B cell (primary cell): ENCODE data around the gene MPIG6B. TPM values are rescaled to one million over a fixed set of nuclear protein-coding genes. Genes with fewer than 3 reads are reported as not detected.

Experiments
- ATAC-seq: fragments of 200-7000 bp; cut with Tn5 transposase; one replicate; pipeline ENCODE4 v1.10.0; 2021; ENCODE audit warnings: low read depth, mild to moderate bottlenecking, moderate number of reproducible peaks, moderate library complexity
- CTCF ChIA-PET: fragments of 350-600 bp; sonication (Branson Sonifier 250); formaldehyde crosslinking; loops from one replicate; lab custom pipeline; 2021; ENCODE audit warnings: antibody characterized with exemption, inconsistent platforms; lab: Charles Lee
- POLR2A ChIA-PET: fragments of 350-600 bp; sonication (Branson Sonifier 250); formaldehyde crosslinking; loops from one replicate; lab custom pipeline; 2021; ENCODE audit warnings: antibody characterized with exemption; lab: Charles Lee
- DNase-seq: peaks from one replicate; pipeline ENCODE4 v3.0.0; 2013
- H2AFZ ChIP-seq: 2 replicates; pipeline ENCODE4 v1.6.1; 2012; ENCODE audit warnings: mild to moderate bottlenecking, low read depth, low read length; ENCODE audit not compliant: insufficient read depth, poor library complexity, severe bottlenecking
- H3K27ac ChIP-seq, 2 donors: 1 replicate in 1 of 2; 2 replicates in 1 of 2; pipeline ENCODE4 v1.5.1; 2012 to 2013; ENCODE audit warnings: low read length in 2 of 2, mild to moderate bottlenecking in 2 of 2, moderate library complexity in 1 of 2
- H3K27me3 ChIP-seq, 4 experiments: fragments of 200-600 bp in 1 of 4; sonication (generic) in 1 of 4; replicated peaks in 1 of 4; 1 replicate in 2 of 4; 2 replicates in 2 of 4; pipeline versions ENCODE4 v1.6.1 to v1.7.0; 2013 to 2016; ENCODE audit warnings: low read length in 3 of 4, mild to moderate bottlenecking in 2 of 4, mixed read lengths in 1 of 4, moderate library complexity in 1 of 4; ENCODE audit not compliant: insufficient read depth in 4 of 4, control insufficient read depth in 3 of 4; ENCODE audit errors: control extremely low read depth in 1 of 4
- H3K36me3 ChIP-seq, 2 experiments: replicated peaks in 1 of 2; 1 replicate in 1 of 2; 2 replicates in 1 of 2; pipeline versions ENCODE4 v1.6.1 to v1.7.1; 2013; ENCODE audit warnings: low read length in 1 of 2; ENCODE audit not compliant: insufficient read depth in 2 of 2, control insufficient read depth in 1 of 2; ENCODE audit errors: control extremely low read depth in 1 of 2, extremely low read depth in 1 of 2
- H3K4me1 ChIP-seq, 2 donors: fragments of 200-600 bp in 1 of 2; sonication (generic) in 1 of 2; 1 replicate in 1 of 2; 2 replicates in 1 of 2; pipeline versions ENCODE4 v1.5.1 to v1.6.1; 2013 to 2017; ENCODE audit warnings: low read length in 2 of 2; ENCODE audit not compliant: control insufficient read depth in 2 of 2, insufficient read depth in 2 of 2
- H3K4me2 ChIP-seq: replicated peaks from 2 replicates; pipeline ENCODE3; 2012; ENCODE audit warnings: mild to moderate bottlenecking, low read depth, low read length; ENCODE audit not compliant: poor library complexity, severe bottlenecking
- H3K4me3 ChIP-seq, 5 experiments: fragments of 200-600 bp in 1 of 5; sonication (generic) in 1 of 5; 1 replicate in 3 of 5; 2 replicates in 2 of 5; pipeline versions ENCODE4 v1.5.1 to v1.7.0; 2011 to 2016; ENCODE audit warnings: low read length in 4 of 5, mild to moderate bottlenecking in 4 of 5, low read depth in 2 of 5, control low read depth in 1 of 5, moderate library complexity in 1 of 5; ENCODE audit not compliant: insufficient read depth in 1 of 5; ENCODE audit errors: control extremely low read depth in 1 of 5, extremely low read depth in 1 of 5
- H3K79me2 ChIP-seq: fragments of 200-600 bp; sonication (generic); one replicate; pipeline ENCODE4 v1.6.0; 2016; ENCODE audit warnings: low read length; ENCODE audit not compliant: control insufficient read depth, insufficient read depth
- H3K9ac ChIP-seq: fragments of 200-600 bp; sonication (generic); 2 replicates; pipeline ENCODE4 v1.6.1; 2017; ENCODE audit warnings: mild to moderate bottlenecking, low read length, moderate library complexity
- H3K9me3 ChIP-seq, 3 donors: one replicate each; pipeline versions ENCODE4 v1.6.1 to v1.7.1; 2013; ENCODE audit warnings: low read length in 2 of 3; ENCODE audit not compliant: control insufficient read depth in 2 of 3, insufficient read depth in 1 of 3; ENCODE audit errors: control extremely low read depth in 1 of 3
- H4K20me1 ChIP-seq: 2 replicates; pipeline ENCODE4 v1.6.0; 2012; ENCODE audit warnings: mild to moderate bottlenecking, low read length; ENCODE audit not compliant: insufficient read depth, control insufficient read depth, poor library complexity, severe bottlenecking
- H3K27ac Mint-ChIP-seq: one replicate; pipeline ENCODE4 v1.8.0; 2021; ENCODE audit warnings: mixed read lengths
- H3K27me3 Mint-ChIP-seq: one replicate; pipeline ENCODE4 v1.8.0; 2021; ENCODE audit warnings: mixed read lengths
- H3K4me1 Mint-ChIP-seq: one replicate; pipeline ENCODE4 v1.8.0; 2021; ENCODE audit warnings: mixed read lengths
- H3K4me3 Mint-ChIP-seq: one replicate; pipeline ENCODE4 v1.8.0; 2021; ENCODE audit warnings: mixed read lengths
- H3K9me3 Mint-ChIP-seq: one replicate; pipeline ENCODE4 v1.8.0; 2022; ENCODE audit warnings: mixed read lengths; ENCODE audit not compliant: insufficient read depth
- CTCF ChIP-seq: fragments of 200-600 bp; IDR thresholded peaks from one replicate; pipeline ENCODE4 v1.8.0; 2022; ENCODE audit warnings: antibody characterized with exemption, mild to moderate bottlenecking
- EZH2 ChIP-seq: IDR thresholded peaks from 2 replicates; pipeline ENCODE4 v1.6.1; 2012; ENCODE audit warnings: borderline replicate concordance, low read depth, mild to moderate bottlenecking, moderate library complexity, low read length; ENCODE audit not compliant: insufficient read depth, poor library complexity, severe bottlenecking
- WGBS: methylation state at CpG from one replicate; pipeline ENCODE4 v1.1.5; 2013; ENCODE audit warnings: missing lambda C conversion rate; ENCODE audit not compliant: insufficient coverage; 5-methylcytosine and 5-hydroxymethylcytosine counted together
- intact Hi-C: fragments of 100-400 bp; cut with micrococcal nuclease; formaldehyde crosslinking; loops from one replicate; pipeline ENCODE4 v1.10.0; 2022
- polyA plus RNA-seq: library from polyadenylated mRNA; depleted of rRNA; stranded (reverse); fragments of >200 nt; gene quantifications from 2 replicates; pipeline ENCODE4 v1.2.3, GENCODE V29; 2012
- total RNA-seq, 2 donors: library from RNA; stranded (reverse); fragments of 120-200 nt in 1 of 2; gene quantifications; 1 replicate in 1 of 2; 2 replicates in 1 of 2; pipeline versions ENCODE4 v1.2.3 to v1.2.4, GENCODE V29; 2013 to 2022

The MPIG6B gene
- total and polyA plus RNA-seq, 2 donors (not counting 1 experiment from before 2014, with no cell fraction given): 0.54 to 1.6 TPM

- Histone ChIP-seq H2AFZ (no peak overlapping the region), H3K9me3 (no peaks in the 10 kb centered on the region), H3K27ac (no peak overlapping the region), H3K4me3 (no peak overlapping the region), H3K36me3 (peaks cover 0 to 12% of the 10 kb centered on the region in 2 experiments), H3K4me1 (no peaks in the 10 kb centered on the region), H3K9ac (no peak overlapping the region), H3K79me2 (no peaks in the 10 kb centered on the region), H3K4me2 (no peak overlapping the region), H3K27me3 (no peaks in the 10 kb centered on the region), H4K20me1 (no peaks in the 10 kb centered on the region)
- ATAC-seq: no peak
- H3K27me3 Mint-ChIP-seq: no peaks in the 10 kb centered on the region
- H3K9me3 Mint-ChIP-seq: no peaks in the 10 kb centered on the region
- ChIA-PET POLR2A (no interaction called here), CTCF (interaction anchor here (0.6 to 1.2 kb wide), 2 partner anchors 34 to 1874 kb away, joined by 3 read pairs; no protein-coding TSS in a partner anchor)
- H3K4me1 Mint-ChIP-seq: no peaks in the 10 kb centered on the region
- TF ChIP-seq CTCF (no peak), EZH2 (no peak)
- no peak overlapping the region for H3K27ac Mint-ChIP-seq
- intact Hi-C loops: no loop called here
- H3K4me3 Mint-ChIP-seq: no peak overlapping the region
- DNase-seq: no peak
- WGBS: 83% methylated on average over 1 of the region's 1 CpG
Observed at GRCh38 chr6:31763619-31763940, 40.4 kb downstream of the MPIG6B start.

- no peak overlapping the region for H3K9ac ChIP-seq
- ATAC-seq (no peak), DNase-seq (no peak)
- no peak overlapping the region for H3K4me3 ChIP-seq
- H3K9me3 Mint-ChIP-seq: no peaks in the 10 kb centered on the region
- H3K4me1 ChIP-seq: no peaks in the 10 kb centered on the region
- intact Hi-C loops: no loop called here
- H3K27me3 Mint-ChIP-seq: no peaks in the 10 kb centered on the region
- H3K79me2 ChIP-seq: no peaks in the 10 kb centered on the region
- H3K27me3 ChIP-seq: no peaks in the 10 kb centered on the region
- CTCF ChIA-PET: interaction anchor here (1.2 kb wide), 1 partner anchor 34 kb away, joined by 3 read pairs; no protein-coding TSS in a partner anchor
- H3K4me1 Mint-ChIP-seq: no peaks in the 10 kb centered on the region
- no peak overlapping the region for H3K4me2 ChIP-seq
- no peaks in the 10 kb centered on the region for H4K20me1 ChIP-seq
- H3K36me3 ChIP-seq: peaks cover 0 to 6% of the 10 kb centered on the region in 2 experiments
- H3K4me3 Mint-ChIP-seq: no peak overlapping the region
- TF ChIP-seq EZH2 (no peak), CTCF (no peak)
- H2AFZ ChIP-seq: no peak overlapping the region
- no CpG with 5 or more reads among the region's 4 CpGs for WGBS
- H3K27ac Mint-ChIP-seq: no peak overlapping the region
- POLR2A ChIA-PET: no interaction called here
- H3K9me3 ChIP-seq: no peaks in the 10 kb centered on the region
- no peak overlapping the region for H3K27ac ChIP-seq
Observed at GRCh38 chr6:31764198-31764597, 41.0 kb downstream of the MPIG6B start.
